Activated naive CD8-positive, alpha-beta T cell treated with anti-CD3 and anti-CD28 coated beads, Interleukin-2, amount 10 ng/mL, durations not matched to agents 7 days and 5 days (primary cell): ENCODE results near the gene NTSR1. TPM values are rescaled to one million over a fixed set of nuclear protein-coding genes. Genes with fewer than 3 reads are reported as not detected.

Experiments
- ATAC-seq: fragments of 150-1000 bp; cut with Tn5 transposase; one replicate; pipeline ENCODE4 v1.10.0; 2021; ENCODE audit warnings: low read depth, moderate library complexity
- POLR2A ChIA-PET: fragments of 350-600 bp; sonication (Branson Sonifier 250); formaldehyde crosslinking; loops from one replicate; lab custom pipeline; 2021; ENCODE audit warnings: antibody characterized with exemption; lab: Charles Lee
- DNase-seq: peaks from one replicate; pipeline ENCODE4 v3.0.0; 2021
- H3K27ac Mint-ChIP-seq: one replicate; pipeline ENCODE4 v1.8.0; 2022; ENCODE audit warnings: mild to moderate bottlenecking, mixed read lengths
- H3K27me3 Mint-ChIP-seq: one replicate; pipeline ENCODE4 v1.8.0; 2022; ENCODE audit warnings: mild to moderate bottlenecking, moderate library complexity, mixed read lengths
- H3K36me3 Mint-ChIP-seq: one replicate; pipeline ENCODE4 v1.8.0; 2021; ENCODE audit warnings: mild to moderate bottlenecking, mixed read lengths
- H3K4me1 Mint-ChIP-seq: one replicate; pipeline ENCODE4 v1.8.0; 2021; ENCODE audit warnings: mixed read lengths
- H3K4me3 Mint-ChIP-seq: one replicate; pipeline ENCODE4 v1.8.0; 2022; ENCODE audit warnings: mild to moderate bottlenecking, moderate library complexity, mixed read lengths
- H3K9me3 Mint-ChIP-seq: one replicate; pipeline ENCODE4 v1.8.0; 2021; ENCODE audit warnings: mixed read lengths
- total RNA-seq, 2 experiments: library from RNA; stranded (reverse); gene quantifications; one replicate each; pipeline ENCODE4 v1.2.3, GENCODE V29; 2021

The NTSR1 gene
- total RNA-seq, 2 experiments from 2014 or later: 0.33 to 0.37 TPM

GRCh38 chr20:62740286-62741141 is 31.9 kb downstream of the NTSR1 start:
- no peaks in the 10 kb centered on the region for H3K36me3 Mint-ChIP-seq
- H3K9me3 Mint-ChIP-seq: no peaks in the 10 kb centered on the region
- ATAC-seq (peak; percentile 83), DNase-seq (peak; percentile 74)
- peaks cover 32% of the 10 kb centered on the region for H3K4me1 Mint-ChIP-seq
- H3K27me3 Mint-ChIP-seq: peaks cover 3% of the 10 kb centered on the region
- peak overlapping the region; percentile 96 for H3K27ac Mint-ChIP-seq
- peak overlapping the region; percentile 71 for H3K4me3 Mint-ChIP-seq
- POLR2A ChIA-PET: interaction anchor here (0.6 to 2.1 kb wide), 16 partner anchors 10 to 1010 kb away, joined by 3 to 10 read pairs (median 4); partner anchors contain the start of genes MRGBP and SLCO4A1

- H3K4me3 Mint-ChIP-seq: no peak overlapping the region
- POLR2A ChIA-PET: interaction anchor here (0.9 to 2.1 kb wide), 5 partner anchors 10 to 138 kb away, joined by 4 to 10 read pairs (median 5); no protein-coding TSS in a partner anchor
- ATAC-seq: no peak
Measured at GRCh38 chr20:62741191-62741691, 32.6 kb downstream of the NTSR1 start.

GRCh38 chr20:62741701-62742491 is 33.3 kb downstream of the NTSR1 start:
- Mint-ChIP-seq H3K4me1 (peaks cover 28% of the 10 kb centered on the region), H3K4me3 (no peak overlapping the region), H3K27ac (peak overlapping the region; percentile 38), H3K27me3 (peaks cover 7% of the 10 kb centered on the region), H3K36me3 (no peaks in the 10 kb centered on the region), H3K9me3 (no peaks in the 10 kb centered on the region)
- peak; percentile 19 for DNase-seq
- POLR2A ChIA-PET: no interaction called here
- ATAC-seq: no peak

More at GRCh38 chr20:62741191-62741691, 32.6 kb downstream of the NTSR1 start:
- Mint-ChIP-seq H3K27me3 (peaks cover 4% of the 10 kb centered on the region), H3K36me3 (no peaks in the 10 kb centered on the region), H3K27ac (peak overlapping the region; percentile 38), H3K4me1 (peaks cover 32% of the 10 kb centered on the region), H3K9me3 (no peaks in the 10 kb centered on the region)
- peak; percentile 47 for DNase-seq

GRCh38 chr20:62742550-62742949 is 33.9 kb downstream of the NTSR1 start:
- no peaks in the 10 kb centered on the region for H3K36me3 Mint-ChIP-seq
- no peak for ATAC-seq

GRCh38 chr20:62742979-62743776 is 34.5 kb downstream of the NTSR1 start:
- ATAC-seq (no peak), DNase-seq (peak; percentile 23)
- Mint-ChIP-seq H3K4me3 (no peak overlapping the region), H3K4me1 (peaks cover 28% of the 10 kb centered on the region), H3K27ac (no peak overlapping the region), H3K27me3 (peaks cover 15% of the 10 kb centered on the region), H3K9me3 (no peaks in the 10 kb centered on the region), H3K36me3 (no peaks in the 10 kb centered on the region)
- POLR2A ChIA-PET: no interaction called here

More at GRCh38 chr20:62742550-62742949, 33.9 kb downstream of the NTSR1 start:
- no peak overlapping the region for H3K27ac Mint-ChIP-seq
- peak; percentile 14 for DNase-seq
- H3K4me3 Mint-ChIP-seq: no peak overlapping the region
- peaks cover 9% of the 10 kb centered on the region for H3K27me3 Mint-ChIP-seq
- H3K4me1 Mint-ChIP-seq: peaks cover 27% of the 10 kb centered on the region
- H3K9me3 Mint-ChIP-seq: no peaks in the 10 kb centered on the region
- POLR2A ChIA-PET: no interaction called here

- H3K4me1 Mint-ChIP-seq: peaks cover 30% of the 10 kb centered on the region
- no peak for ATAC-seq
- POLR2A ChIA-PET: interaction anchor here (0.6 kb wide), 1 partner anchor 718 kb away, joined by 4 read pairs; no protein-coding TSS in a partner anchor
Measured at GRCh38 chr20:62743777-62744317, 35.2 kb downstream of the NTSR1 start.

GRCh38 chr20:62744741-62745191 is 36.1 kb downstream of the NTSR1 start:
- no peaks in the 10 kb centered on the region for H3K9me3 Mint-ChIP-seq

More at GRCh38 chr20:62743777-62744317, 35.2 kb downstream of the NTSR1 start:
- Mint-ChIP-seq H3K36me3 (no peaks in the 10 kb centered on the region), H3K9me3 (no peaks in the 10 kb centered on the region), H3K27me3 (peaks cover 22% of the 10 kb centered on the region), H3K4me3 (no peak overlapping the region), H3K27ac (no peak overlapping the region)
- DNase-seq: no peak

GRCh38 chr20:62745279-62745951 is 36.8 kb downstream of the NTSR1 start:
- DNase-seq: no peak
- Mint-ChIP-seq H3K4me3 (no peak overlapping the region), H3K27me3 (peaks cover 27% of the 10 kb centered on the region), H3K27ac (peak overlapping the region; percentile 23), H3K4me1 (peaks cover 19% of the 10 kb centered on the region), H3K9me3 (no peaks in the 10 kb centered on the region), H3K36me3 (no peaks in the 10 kb centered on the region)
- ATAC-seq: no peak
- POLR2A ChIA-PET: no interaction called here

More at GRCh38 chr20:62744741-62745191, 36.1 kb downstream of the NTSR1 start:
- H3K27ac Mint-ChIP-seq: no peak overlapping the region
- POLR2A ChIA-PET: interaction anchor here (0.6 kb wide), 1 partner anchor 719 kb away, joined by 4 read pairs; no protein-coding TSS in a partner anchor
- peaks cover 25% of the 10 kb centered on the region for H3K4me1 Mint-ChIP-seq
- H3K4me3 Mint-ChIP-seq: no peak overlapping the region
- H3K36me3 Mint-ChIP-seq: no peaks in the 10 kb centered on the region
- peak; percentile 24 for DNase-seq
- no peak for ATAC-seq
- H3K27me3 Mint-ChIP-seq: peaks cover 22% of the 10 kb centered on the region

GRCh38 chr20:62745952-62746288 is 37.3 kb downstream of the NTSR1 start:
- no peak overlapping the region for H3K4me3 Mint-ChIP-seq
- POLR2A ChIA-PET: no interaction called here

GRCh38 chr20:62748311-62748710 is 39.7 kb downstream of the NTSR1 start:
- DNase-seq: no peak
- no peak overlapping the region for H3K27ac Mint-ChIP-seq

More at GRCh38 chr20:62745952-62746288, 37.3 kb downstream of the NTSR1 start:
- no peak for ATAC-seq
- Mint-ChIP-seq H3K36me3 (no peaks in the 10 kb centered on the region), H3K27me3 (peaks cover 28% of the 10 kb centered on the region), H3K27ac (no peak overlapping the region), H3K9me3 (no peaks in the 10 kb centered on the region), H3K4me1 (peaks cover 17% of the 10 kb centered on the region)
- no peak for DNase-seq

GRCh38 chr20:62749851-62750445 is 41.3 kb downstream of the NTSR1 start:
- no peaks in the 10 kb centered on the region for H3K36me3 Mint-ChIP-seq
- no peak overlapping the region for H3K4me3 Mint-ChIP-seq
- H3K4me1 Mint-ChIP-seq: peaks cover 7% of the 10 kb centered on the region
- H3K27ac Mint-ChIP-seq: no peak overlapping the region
- DNase-seq (no peak), ATAC-seq (no peak)
- POLR2A ChIA-PET: interaction anchor here (0.6 kb wide), 1 partner anchor 52 kb away, joined by 3 read pairs; no protein-coding TSS in a partner anchor
- H3K9me3 Mint-ChIP-seq: no peaks in the 10 kb centered on the region
- H3K27me3 Mint-ChIP-seq: peaks cover 34% of the 10 kb centered on the region

More at GRCh38 chr20:62748311-62748710, 39.7 kb downstream of the NTSR1 start:
- no peaks in the 10 kb centered on the region for H3K36me3 Mint-ChIP-seq
- no peak for ATAC-seq
- H3K27me3 Mint-ChIP-seq: peaks cover 34% of the 10 kb centered on the region
- POLR2A ChIA-PET: no interaction called here
- no peak overlapping the region for H3K4me3 Mint-ChIP-seq
- no peaks in the 10 kb centered on the region for H3K9me3 Mint-ChIP-seq
- peaks cover 7% of the 10 kb centered on the region for H3K4me1 Mint-ChIP-seq
